IMR-90 (cell line): ENCODE data around the gene HECW1.

ENCODE experiments used
- BHLHE40 ChIP-seq: fragments of 150-350 bp; IDR thresholded peaks from 2 replicates; pipeline ENCODE4 v1.6.1; 2016; ENCODE audit warnings: mild to moderate bottlenecking, low read depth, low read length
- CEBPB ChIP-seq: IDR thresholded peaks from 2 replicates; pipeline ENCODE4 v1.6.1; 2012; ENCODE audit warnings: low read depth, low read length, improper control_type of control experiment
- CHD1 ChIP-seq: IDR thresholded peaks from 2 replicates; pipeline ENCODE4 v1.6.1; 2012; ENCODE audit warnings: low read depth, low read length, improper control_type of control experiment
- CTCF ChIP-seq: conservative IDR thresholded peaks from 2 replicates; pipeline ENCODE4 v1.5.1; 2012; ENCODE audit warnings: mild to moderate bottlenecking, low read depth, low read length, improper control_type of control experiment
- ELK1 ChIP-seq: fragments of 150-350 bp; IDR thresholded peaks from 2 replicates; pipeline ENCODE4 v1.6.1; 2016; ENCODE audit warnings: low read depth, mild to moderate bottlenecking, low read length, moderate library complexity, borderline replicate concordance
- FOS ChIP-seq: fragments of 150-350 bp; IDR thresholded peaks from 2 replicates; pipeline ENCODE4 v1.6.1; 2016; ENCODE audit warnings: low read depth, low read length
- MAFK ChIP-seq: IDR thresholded peaks from 2 replicates; pipeline ENCODE4 v1.6.1; 2012; ENCODE audit warnings: low read depth, low read length, improper control_type of control experiment
- MXI1 ChIP-seq: IDR thresholded peaks from 2 replicates; pipeline ENCODE4 v1.6.1; 2012; ENCODE audit warnings: low read depth, mild to moderate bottlenecking, low read length, moderate library complexity, borderline replicate concordance
- POLR2A ChIP-seq: IDR thresholded peaks from 2 replicates; pipeline ENCODE4 v1.6.1; 2012; ENCODE audit warnings: mild to moderate bottlenecking, low read depth, low read length
- RAD21 ChIP-seq: IDR thresholded peaks from 2 replicates; pipeline ENCODE4 v1.6.1; 2012; ENCODE audit warnings: low read length, improper control_type of control experiment
- RFX5 ChIP-seq: IDR thresholded peaks from 2 replicates; pipeline ENCODE4 v1.8.0; 2012; ENCODE audit warnings: low read depth, mild to moderate bottlenecking, low read length, moderate library complexity
- SMC3 ChIP-seq: fragments of 150-350 bp; IDR thresholded peaks from 2 replicates; pipeline ENCODE4 v1.6.1; 2016; ENCODE audit warnings: low read depth, mild to moderate bottlenecking, antibody characterized with exemption, low read length, moderate library complexity
- USF2 ChIP-seq: fragments of 150-350 bp; IDR thresholded peaks from 2 replicates; pipeline ENCODE4 v1.6.1; 2017; ENCODE audit warnings: mild to moderate bottlenecking, antibody characterized with exemption, low read length, low read depth

GRCh38 chr7:43476896-43477295 lies 364.4 kb downstream of the HECW1 start:
- TF ChIP-seq CTCF (no peak), MXI1 (no peak), POLR2A (no peak), RFX5 (no peak), MAFK (no peak), BHLHE40 (no peak), CHD1 (no peak), CEBPB (no peak), SMC3 (no peak), RAD21 (no peak), USF2 (no peak), ELK1 (no peak), FOS (no peak)
